SJSA1 (cell line): ENCODE results near the gene PIK3R3. TPM values are rescaled to one million over a fixed set of nuclear protein-coding genes. Genes with fewer than 3 reads are reported as not detected.
A peak's percentile ranks its signal among the peaks of the same experiment; 100 is the strongest.

Experiments used
- DNase-seq, 2 experiments: peaks; one replicate each; pipeline ENCODE4 v3.0.0-alpha.2; 2015 to 2020; ENCODE audit warnings: low spot score in 2 of 2, low read depth in 1 of 2
- H3K27ac ChIP-seq: fragments of 250-450 bp; sonication (Bioruptor Pico); 2 replicates; pipeline ENCODE4 v1.5.1; 2020; ENCODE audit warnings: mild to moderate bottlenecking, moderate library complexity
- H3K27me3 ChIP-seq: fragments of 250-450 bp; sonication (Bioruptor Pico); replicated peaks from 2 replicates; pipeline ENCODE4 v1.5.1; 2020; ENCODE audit warnings: mild to moderate bottlenecking, moderate library complexity
- H3K36me3 ChIP-seq: fragments of 250-450 bp; sonication (Bioruptor Pico); 2 replicates; pipeline ENCODE4 v1.5.1; 2020; ENCODE audit warnings: mild to moderate bottlenecking
- H3K4me1 ChIP-seq: fragments of 250-450 bp; sonication (Bioruptor Pico); replicated peaks from 2 replicates; pipeline ENCODE4 v1.6.1; 2021; ENCODE audit warnings: mild to moderate bottlenecking
- H3K4me3 ChIP-seq: fragments of 250-450 bp; sonication (Bioruptor Pico); 2 replicates; pipeline ENCODE4 v1.5.1; 2020; ENCODE audit warnings: mild to moderate bottlenecking
- H3K9me3 ChIP-seq: fragments of 250-450 bp; sonication (Bioruptor Pico); replicated peaks from 2 replicates; pipeline ENCODE4 v1.5.1; 2020; ENCODE audit warnings: mild to moderate bottlenecking
- total RNA-seq: library from RNA; depleted of rRNA; stranded (reverse); fragments of >200 nt; shearing (Covaris generic); gene quantifications from 2 replicates; pipeline ENCODE4 v1.2.3, GENCODE V29; 2014

The PIK3R3 gene
- total RNA-seq, 1 experiment from 2014 or later = 15.2 TPM

- Histone ChIP-seq H3K27me3 (no peaks in the 10 kb centered on the region), H3K9me3 (no peaks in the 10 kb centered on the region), H3K4me3 (no peak overlapping the region), H3K4me1 (no peaks in the 10 kb centered on the region), H3K27ac (no peak overlapping the region), H3K36me3 (peaks cover 60% of the 10 kb centered on the region)
- no peak for DNase-seq
These were observed 102.2 kb downstream of the PIK3R3 start for GRCh38 chr1:46030074-46030870.

GRCh38 chr1:46027788-46028573 is 104.4 kb downstream of the PIK3R3 start:
- no peak overlapping the region for H3K4me3 ChIP-seq
- no peaks in the 10 kb centered on the region for H3K27me3 ChIP-seq
- H3K36me3 ChIP-seq = peaks cover 71% of the 10 kb centered on the region
- no peak for DNase-seq
- H3K4me1 ChIP-seq = no peaks in the 10 kb centered on the region
- no peak overlapping the region for H3K27ac ChIP-seq
- H3K9me3 ChIP-seq = no peaks in the 10 kb centered on the region

- H3K9me3 ChIP-seq = no peaks in the 10 kb centered on the region
- H3K27me3 ChIP-seq = no peaks in the 10 kb centered on the region
- DNase-seq = no peak
- H3K36me3 ChIP-seq = peaks cover 71% of the 10 kb centered on the region
- no peaks in the 10 kb centered on the region for H3K4me1 ChIP-seq
- H3K4me3 ChIP-seq = no peak overlapping the region
- no peak overlapping the region for H3K27ac ChIP-seq
These were observed 105.9 kb downstream of the PIK3R3 start for GRCh38 chr1:46026531-46026930.

- H3K27ac ChIP-seq = no peak overlapping the region
- no peaks in the 10 kb centered on the region for H3K4me1 ChIP-seq
- peaks cover 41% of the 10 kb centered on the region for H3K36me3 ChIP-seq
- no peaks in the 10 kb centered on the region for H3K27me3 ChIP-seq
- no peak for DNase-seq
- H3K4me3 ChIP-seq = no peak overlapping the region
- H3K9me3 ChIP-seq = no peaks in the 10 kb centered on the region
These were observed 111.1 kb downstream of the PIK3R3 start for GRCh38 chr1:46021046-46021996.

- Histone ChIP-seq H3K9me3 (no peaks in the 10 kb centered on the region), H3K36me3 (peaks cover 33% of the 10 kb centered on the region), H3K4me3 (no peak overlapping the region), H3K27me3 (no peaks in the 10 kb centered on the region), H3K4me1 (no peaks in the 10 kb centered on the region), H3K27ac (no peak overlapping the region)
- no peak for DNase-seq
These were observed 112.4 kb downstream of the PIK3R3 start for GRCh38 chr1:46020010-46020409.

GRCh38 chr1:46019348-46019747 is 113.1 kb downstream of the PIK3R3 start:
- H3K9me3 ChIP-seq = no peaks in the 10 kb centered on the region
- H3K36me3 ChIP-seq = peaks cover 27% of the 10 kb centered on the region
- DNase-seq = no peak
- no peaks in the 10 kb centered on the region for H3K4me1 ChIP-seq
- H3K27ac ChIP-seq = no peak overlapping the region
- H3K27me3 ChIP-seq = no peaks in the 10 kb centered on the region
- H3K4me3 ChIP-seq = no peak overlapping the region

- DNase-seq = no peak
- H3K4me3 ChIP-seq = no peak overlapping the region
- no peak overlapping the region for H3K27ac ChIP-seq
- no peaks in the 10 kb centered on the region for H3K9me3 ChIP-seq
- no peaks in the 10 kb centered on the region for H3K4me1 ChIP-seq
- no peaks in the 10 kb centered on the region for H3K27me3 ChIP-seq
- H3K36me3 ChIP-seq = peaks cover 15% of the 10 kb centered on the region
These were observed 114.4 kb downstream of the PIK3R3 start for GRCh38 chr1:46017876-46018503.

GRCh38 chr1:46013581-46013980 is 118.8 kb downstream of the PIK3R3 start:
- no peaks in the 10 kb centered on the region for H3K4me1 ChIP-seq
- no peaks in the 10 kb centered on the region for H3K27me3 ChIP-seq
- DNase-seq = no peak
- peaks cover 38% of the 10 kb centered on the region for H3K36me3 ChIP-seq
- no peak overlapping the region for H3K27ac ChIP-seq
- no peaks in the 10 kb centered on the region for H3K9me3 ChIP-seq
- no peak overlapping the region for H3K4me3 ChIP-seq

GRCh38 chr1:46012236-46012635 is 120.2 kb downstream of the PIK3R3 start:
- H3K27ac ChIP-seq = no peak overlapping the region
- no peak for DNase-seq
- no peaks in the 10 kb centered on the region for H3K4me1 ChIP-seq
- no peaks in the 10 kb centered on the region for H3K9me3 ChIP-seq
- peaks cover 51% of the 10 kb centered on the region for H3K36me3 ChIP-seq
- H3K4me3 ChIP-seq = no peak overlapping the region
- no peaks in the 10 kb centered on the region for H3K27me3 ChIP-seq

GRCh38 chr1:46011121-46011695 is 121.2 kb downstream of the PIK3R3 start:
- Histone ChIP-seq H3K27ac (no peak overlapping the region), H3K9me3 (no peaks in the 10 kb centered on the region), H3K4me1 (no peaks in the 10 kb centered on the region), H3K27me3 (no peaks in the 10 kb centered on the region), H3K36me3 (peaks cover 61% of the 10 kb centered on the region), H3K4me3 (no peak overlapping the region)
- DNase-seq = no peak

- H3K9me3 ChIP-seq = 0 out of 2 replicates have a peak, but pooled peaks cover 2% of the 10 kb centered on the region
- peak in 1 of 2 experiments; percentile 16 for DNase-seq
These were observed 121.8 kb downstream of the PIK3R3 start for GRCh38 chr1:46010611-46011010.

GRCh38 chr1:46008585-46008984 is 123.8 kb downstream of the PIK3R3 start:
- no peak overlapping the region for H3K27ac ChIP-seq
- no peaks in the 10 kb centered on the region for H3K27me3 ChIP-seq
- H3K4me3 ChIP-seq = no peak overlapping the region
- no peaks in the 10 kb centered on the region for H3K4me1 ChIP-seq
- DNase-seq = no peak
- H3K9me3 ChIP-seq = 0 out of 2 replicates have a peak, but pooled peaks cover 2% of the 10 kb centered on the region
- peaks cover 63% of the 10 kb centered on the region for H3K36me3 ChIP-seq

More at GRCh38 chr1:46010611-46011010, 121.8 kb downstream of the PIK3R3 start:
- H3K27me3 ChIP-seq = no peaks in the 10 kb centered on the region
- no peaks in the 10 kb centered on the region for H3K4me1 ChIP-seq
- H3K27ac ChIP-seq = no peak overlapping the region
- no peak overlapping the region for H3K4me3 ChIP-seq
- peaks cover 63% of the 10 kb centered on the region for H3K36me3 ChIP-seq

- Histone ChIP-seq H3K36me3 (peaks cover 53% of the 10 kb centered on the region), H3K4me3 (no peak overlapping the region), H3K9me3 (0 out of 2 replicates have a peak, but pooled peaks cover 2% of the 10 kb centered on the region), H3K4me1 (no peaks in the 10 kb centered on the region), H3K27me3 (no peaks in the 10 kb centered on the region), H3K27ac (no peak overlapping the region)
- DNase-seq = no peak
These were observed 126.8 kb downstream of the PIK3R3 start for GRCh38 chr1:46005594-46005993.
